ENCODE measurements around the gene KIF3B.
A peak's percentile ranks its signal among the peaks of the same experiment; 100 is the strongest.
"Not testable (repeated sequence)": the region's sequence is repeated elsewhere in the genome, so short reads cannot be mapped to it uniquely, and the experiment has no call there.

Gene KIF3B

GRCh38 chr20:32323761-32324160, 46.3 kb downstream of the KIF3B start:
- not testable (repeated sequence) for H3K9me3 ChIP-seq (ENCODE audit: control insufficient read depth in 5 of 5, low read length in 5 of 5); H3K9ac ChIP-seq (ENCODE audit: low read length in 5 of 5); H3K27me3 ChIP-seq (ENCODE audit: control insufficient read depth in 5 of 5, insufficient read depth in 4 of 5, low read length in 5 of 5); H3K4me1 ChIP-seq (ENCODE audit: control insufficient read depth in 5 of 5, insufficient read depth in 5 of 5, low read length in 5 of 5); H3K27ac ChIP-seq (ENCODE audit: low read depth, low read length); H3K4me3 ChIP-seq (ENCODE audit: low read depth in 1 of 5, low read length in 5 of 5)
- H3K36me3 ChIP-seq (ENCODE audit: control insufficient read depth in 5 of 5, insufficient read depth in 5 of 5, low read length in 5 of 5) = peaks cover 6 to 16% (median 10%) of the 10 kb centered on the region in 5 donors

- Histone ChIP-seq H3K4me1 (ENCODE audit: control insufficient read depth in 5 of 5, insufficient read depth in 5 of 5, low read length in 5 of 5) (peaks cover 0 to under 1% (median 0%) of the 10 kb centered on the region in 5 donors), H3K36me3 (ENCODE audit: control insufficient read depth in 5 of 5, insufficient read depth in 5 of 5, low read length in 5 of 5) (peaks cover 11 to 32% (median 21%) of the 10 kb centered on the region in 5 donors), H3K27me3 (ENCODE audit: control insufficient read depth in 5 of 5, insufficient read depth in 4 of 5, low read length in 5 of 5) (no peaks in the 10 kb centered on the region), H3K4me3 (ENCODE audit: low read depth in 1 of 5, low read length in 5 of 5) (no peak overlapping the region), H3K27ac (ENCODE audit: low read depth, low read length) (no peak overlapping the region), H3K9me3 (ENCODE audit: control insufficient read depth in 5 of 5, low read length in 5 of 5) (no peaks in the 10 kb centered on the region), H3K9ac (ENCODE audit: low read length in 5 of 5) (no peak overlapping the region)
Observed at GRCh38 chr20:32325706-32326503, 48.5 kb downstream of the KIF3B start.

GRCh38 chr20:32326504-32326845, 49.0 kb downstream of the KIF3B start:
- Histone ChIP-seq H3K27ac (ENCODE audit: low read depth, low read length) (no peak overlapping the region), H3K36me3 (ENCODE audit: control insufficient read depth in 5 of 5, insufficient read depth in 5 of 5, low read length in 5 of 5) (peaks cover 14 to 37% (median 26%) of the 10 kb centered on the region in 5 donors), H3K27me3 (ENCODE audit: control insufficient read depth in 5 of 5, insufficient read depth in 4 of 5, low read length in 5 of 5) (no peaks in the 10 kb centered on the region), H3K4me3 (ENCODE audit: low read depth in 1 of 5, low read length in 5 of 5) (no peak overlapping the region), H3K4me1 (ENCODE audit: control insufficient read depth in 5 of 5, insufficient read depth in 5 of 5, low read length in 5 of 5) (peaks cover 0 to 6% (median 0%) of the 10 kb centered on the region in 5 donors), H3K9ac (ENCODE audit: low read length in 5 of 5) (no peak overlapping the region), H3K9me3 (ENCODE audit: control insufficient read depth in 5 of 5, low read length in 5 of 5) (no peaks in the 10 kb centered on the region)

- Histone ChIP-seq H3K27me3 (ENCODE audit: control insufficient read depth in 5 of 5, insufficient read depth in 4 of 5, low read length in 5 of 5) (no peaks in the 10 kb centered on the region), H3K36me3 (ENCODE audit: control insufficient read depth in 5 of 5, insufficient read depth in 5 of 5, low read length in 5 of 5) (peaks cover 15 to 44% (median 33%) of the 10 kb centered on the region in 5 donors), H3K27ac (ENCODE audit: low read depth, low read length) (no peak overlapping the region), H3K9ac (ENCODE audit: low read length in 5 of 5) (no peak overlapping the region), H3K4me3 (ENCODE audit: low read depth in 1 of 5, low read length in 5 of 5) (no peak overlapping the region), H3K4me1 (ENCODE audit: control insufficient read depth in 5 of 5, insufficient read depth in 5 of 5, low read length in 5 of 5) (peaks cover 0 to 6% (median 0%) of the 10 kb centered on the region in 5 donors), H3K9me3 (ENCODE audit: control insufficient read depth in 5 of 5, low read length in 5 of 5) (no peaks in the 10 kb centered on the region)
Observed at GRCh38 chr20:32327087-32327681, 49.7 kb downstream of the KIF3B start.

GRCh38 chr20:32329817-32330554, 52.5 kb downstream of the KIF3B start:
- H3K9ac ChIP-seq (ENCODE audit: low read length in 5 of 5) = no peak overlapping the region
- peaks cover 15 to 46% (median 35%) of the 10 kb centered on the region in 5 donors for H3K36me3 ChIP-seq (ENCODE audit: control insufficient read depth in 5 of 5, insufficient read depth in 5 of 5, low read length in 5 of 5)
- H3K27me3 ChIP-seq (ENCODE audit: control insufficient read depth in 5 of 5, insufficient read depth in 4 of 5, low read length in 5 of 5) = no peaks in the 10 kb centered on the region
- no peaks in the 10 kb centered on the region for H3K9me3 ChIP-seq (ENCODE audit: control insufficient read depth in 5 of 5, low read length in 5 of 5)
- H3K4me1 ChIP-seq (ENCODE audit: control insufficient read depth in 5 of 5, insufficient read depth in 5 of 5, low read length in 5 of 5) = peaks cover 0 to 16% (median 0%) of the 10 kb centered on the region in 5 donors
- no peak overlapping the region for H3K4me3 ChIP-seq (ENCODE audit: low read depth in 1 of 5, low read length in 5 of 5)
- H3K27ac ChIP-seq (ENCODE audit: low read depth, low read length) = no peak overlapping the region

GRCh38 chr20:32330555-32330897, 53.1 kb downstream of the KIF3B start:
- H3K36me3 ChIP-seq (ENCODE audit: control insufficient read depth in 5 of 5, insufficient read depth in 5 of 5, low read length in 5 of 5) = peaks cover 15 to 46% (median 35%) of the 10 kb centered on the region in 5 donors
- peaks cover 0 to 16% (median 0%) of the 10 kb centered on the region in 5 donors for H3K4me1 ChIP-seq (ENCODE audit: control insufficient read depth in 5 of 5, insufficient read depth in 5 of 5, low read length in 5 of 5)
- no peak overlapping the region for H3K9ac ChIP-seq (ENCODE audit: low read length in 5 of 5)
- no peaks in the 10 kb centered on the region for H3K9me3 ChIP-seq (ENCODE audit: control insufficient read depth in 5 of 5, low read length in 5 of 5)
- no peaks in the 10 kb centered on the region for H3K27me3 ChIP-seq (ENCODE audit: control insufficient read depth in 5 of 5, insufficient read depth in 4 of 5, low read length in 5 of 5)
- H3K27ac ChIP-seq (ENCODE audit: low read depth, low read length) = no peak overlapping the region
- no peak overlapping the region for H3K4me3 ChIP-seq (ENCODE audit: low read depth in 1 of 5, low read length in 5 of 5)

- Histone ChIP-seq H3K9ac (ENCODE audit: low read length in 5 of 5) (no peak overlapping the region), H3K27ac (ENCODE audit: low read depth, low read length) (no peak overlapping the region)
Observed at GRCh38 chr20:32332614-32333013, 55.2 kb downstream of the KIF3B start.

GRCh38 chr20:32333181-32333987, 55.9 kb downstream of the KIF3B start:
- no peak overlapping the region for H3K9ac ChIP-seq (ENCODE audit: low read length in 5 of 5)
- no peak overlapping the region for H3K27ac ChIP-seq (ENCODE audit: low read depth, low read length)
- H3K9me3 ChIP-seq (ENCODE audit: control insufficient read depth in 5 of 5, low read length in 5 of 5) = no peaks in the 10 kb centered on the region
- no peak overlapping the region for H3K4me3 ChIP-seq (ENCODE audit: low read depth in 1 of 5, low read length in 5 of 5)
- H3K4me1 ChIP-seq (ENCODE audit: control insufficient read depth in 5 of 5, insufficient read depth in 5 of 5, low read length in 5 of 5) = peaks cover 0 to 22% (median 10%) of the 10 kb centered on the region in 5 donors
- no peaks in the 10 kb centered on the region for H3K27me3 ChIP-seq (ENCODE audit: control insufficient read depth in 5 of 5, insufficient read depth in 4 of 5, low read length in 5 of 5)
- H3K36me3 ChIP-seq (ENCODE audit: control insufficient read depth in 5 of 5, insufficient read depth in 5 of 5, low read length in 5 of 5) = peaks cover 9 to 34% (median 27%) of the 10 kb centered on the region in 5 donors

More at GRCh38 chr20:32332614-32333013, 55.2 kb downstream of the KIF3B start:
- H3K27me3 ChIP-seq (ENCODE audit: control insufficient read depth in 5 of 5, insufficient read depth in 4 of 5, low read length in 5 of 5) = no peaks in the 10 kb centered on the region
- H3K9me3 ChIP-seq (ENCODE audit: control insufficient read depth in 5 of 5, low read length in 5 of 5) = no peaks in the 10 kb centered on the region
- peaks cover 9 to 36% (median 26%) of the 10 kb centered on the region in 5 donors for H3K36me3 ChIP-seq (ENCODE audit: control insufficient read depth in 5 of 5, insufficient read depth in 5 of 5, low read length in 5 of 5)
- no peak overlapping the region for H3K4me3 ChIP-seq (ENCODE audit: low read depth in 1 of 5, low read length in 5 of 5)
- peaks cover 0 to 16% (median 2%) of the 10 kb centered on the region in 5 donors for H3K4me1 ChIP-seq (ENCODE audit: control insufficient read depth in 5 of 5, insufficient read depth in 5 of 5, low read length in 5 of 5)

- H3K9ac ChIP-seq (ENCODE audit: low read length in 5 of 5) = no peak overlapping the region
- no peak overlapping the region for H3K4me3 ChIP-seq (ENCODE audit: low read depth in 1 of 5, low read length in 5 of 5)
- no peaks in the 10 kb centered on the region for H3K27me3 ChIP-seq (ENCODE audit: control insufficient read depth in 5 of 5, insufficient read depth in 4 of 5, low read length in 5 of 5)
- H3K27ac ChIP-seq (ENCODE audit: low read depth, low read length) = peak overlapping the region; percentile 50
- H3K4me1 ChIP-seq (ENCODE audit: control insufficient read depth in 5 of 5, insufficient read depth in 5 of 5, low read length in 5 of 5) = peaks cover 0 to 26% (median 18%) of the 10 kb centered on the region in 5 donors
- H3K9me3 ChIP-seq (ENCODE audit: control insufficient read depth in 5 of 5, low read length in 5 of 5) = no peaks in the 10 kb centered on the region
- H3K36me3 ChIP-seq (ENCODE audit: control insufficient read depth in 5 of 5, insufficient read depth in 5 of 5, low read length in 5 of 5) = peaks cover 9 to 30% (median 27%) of the 10 kb centered on the region in 5 donors
Observed at GRCh38 chr20:32333988-32334885, 56.8 kb downstream of the KIF3B start.
